Effector memory CD4-positive, alpha-beta T cell (primary cell): ENCODE results near the gene CCDC152.

Source experiments
- DNase-seq, 3 donors: peaks; one replicate each; pipeline ENCODE4 v3.0.0-alpha.2; 2020
- H3K27ac ChIP-seq: 2 replicates; pipeline ENCODE4 v1.7.0; 2013; ENCODE audit warnings: mild to moderate bottlenecking, low read length, moderate library complexity; ENCODE audit not compliant: insufficient read depth, poor library complexity, severe bottlenecking
- H3K27me3 ChIP-seq: replicated peaks from 2 replicates; pipeline ENCODE4 v1.7.0; 2013; ENCODE audit warnings: mild to moderate bottlenecking, low read length; ENCODE audit not compliant: insufficient read depth, control insufficient read depth, poor library complexity, severe bottlenecking
- H3K36me3 ChIP-seq: 2 replicates; pipeline ENCODE4 v1.7.0; 2013; ENCODE audit warnings: mild to moderate bottlenecking, low read length, moderate library complexity; ENCODE audit not compliant: control insufficient read depth, insufficient read depth
- H3K4me1 ChIP-seq: 2 replicates; pipeline ENCODE4 v1.7.0; 2013; ENCODE audit warnings: low read length, mild to moderate bottlenecking; ENCODE audit not compliant: control insufficient read depth, insufficient read depth, poor library complexity, severe bottlenecking
- H3K4me3 ChIP-seq: 2 replicates; pipeline ENCODE4 v1.7.0; 2013; ENCODE audit warnings: low read length, low read depth, mild to moderate bottlenecking; ENCODE audit not compliant: insufficient read depth, poor library complexity, severe bottlenecking
- H3K9me3 ChIP-seq: 2 replicates; pipeline ENCODE4 v1.7.0; 2013; ENCODE audit warnings: mild to moderate bottlenecking, low read length, moderate library complexity; ENCODE audit not compliant: control insufficient read depth

The CCDC152 gene

GRCh38 chr5:42799241-42799608, 42.6 kb downstream of the CCDC152 start:
- Histone ChIP-seq H3K4me3 (no peak overlapping the region), H3K36me3 (no peaks in the 10 kb centered on the region), H3K9me3 (no peaks in the 10 kb centered on the region), H3K27me3 (no peaks in the 10 kb centered on the region), H3K4me1 (no peaks in the 10 kb centered on the region), H3K27ac (no peak overlapping the region)
- DNase-seq = no peak

- Histone ChIP-seq H3K36me3 (no peaks in the 10 kb centered on the region), H3K27ac (no peak overlapping the region), H3K4me1 (no peaks in the 10 kb centered on the region), H3K9me3 (no peaks in the 10 kb centered on the region), H3K4me3 (no peak overlapping the region), H3K27me3 (no peaks in the 10 kb centered on the region)
- DNase-seq = no peak
These were observed 43.1 kb downstream of the CCDC152 start for GRCh38 chr5:42799668-42800114.

GRCh38 chr5:42800748-42801330, 44.2 kb downstream of the CCDC152 start:
- Histone ChIP-seq H3K27ac (no peak overlapping the region), H3K9me3 (no peaks in the 10 kb centered on the region), H3K36me3 (no peaks in the 10 kb centered on the region), H3K4me3 (no peak overlapping the region), H3K27me3 (no peaks in the 10 kb centered on the region), H3K4me1 (no peaks in the 10 kb centered on the region)
- DNase-seq = no peak

- H3K4me1 ChIP-seq = no peaks in the 10 kb centered on the region
- H3K36me3 ChIP-seq = no peaks in the 10 kb centered on the region
- no peak overlapping the region for H3K4me3 ChIP-seq
- H3K9me3 ChIP-seq = no peaks in the 10 kb centered on the region
- no peak overlapping the region for H3K27ac ChIP-seq
- H3K27me3 ChIP-seq = no peaks in the 10 kb centered on the region
- DNase-seq = no peak
These were observed 45.0 kb downstream of the CCDC152 start for GRCh38 chr5:42801516-42802166.

GRCh38 chr5:42804717-42805339, 48.2 kb downstream of the CCDC152 start:
- no peak for DNase-seq
- Histone ChIP-seq H3K4me1 (no peaks in the 10 kb centered on the region), H3K4me3 (no peak overlapping the region), H3K27ac (no peak overlapping the region), H3K36me3 (no peaks in the 10 kb centered on the region), H3K27me3 (no peaks in the 10 kb centered on the region), H3K9me3 (no peaks in the 10 kb centered on the region)

- no peak for DNase-seq
- H3K27ac ChIP-seq = no peak overlapping the region
- H3K4me3 ChIP-seq = no peak overlapping the region
- H3K27me3 ChIP-seq = no peaks in the 10 kb centered on the region
- H3K4me1 ChIP-seq = no peaks in the 10 kb centered on the region
- H3K9me3 ChIP-seq = no peaks in the 10 kb centered on the region
- no peaks in the 10 kb centered on the region for H3K36me3 ChIP-seq
These were observed 49.5 kb downstream of the CCDC152 start for GRCh38 chr5:42806004-42806700.

GRCh38 chr5:42806701-42807262, 50.2 kb downstream of the CCDC152 start:
- Histone ChIP-seq H3K27ac (no peak overlapping the region), H3K9me3 (no peaks in the 10 kb centered on the region), H3K36me3 (no peaks in the 10 kb centered on the region), H3K4me1 (no peaks in the 10 kb centered on the region), H3K27me3 (no peaks in the 10 kb centered on the region), H3K4me3 (no peak overlapping the region)
- no peak for DNase-seq

GRCh38 chr5:42807722-42808447, 51.3 kb downstream of the CCDC152 start:
- no peaks in the 10 kb centered on the region for H3K4me1 ChIP-seq
- H3K9me3 ChIP-seq = no peaks in the 10 kb centered on the region
- no peaks in the 10 kb centered on the region for H3K27me3 ChIP-seq
- no peaks in the 10 kb centered on the region for H3K36me3 ChIP-seq
- H3K4me3 ChIP-seq = no peak overlapping the region
- no peak for DNase-seq
- no peak overlapping the region for H3K27ac ChIP-seq

- H3K4me1 ChIP-seq = no peaks in the 10 kb centered on the region
- H3K9me3 ChIP-seq = no peaks in the 10 kb centered on the region
- no peak overlapping the region for H3K27ac ChIP-seq
- no peaks in the 10 kb centered on the region for H3K27me3 ChIP-seq
- no peak for DNase-seq
- no peaks in the 10 kb centered on the region for H3K36me3 ChIP-seq
- no peak overlapping the region for H3K4me3 ChIP-seq
These were observed 52.4 kb downstream of the CCDC152 start for GRCh38 chr5:42808888-42809611.
